ENCODE results near the gene LGALS3BP.

DNA sequence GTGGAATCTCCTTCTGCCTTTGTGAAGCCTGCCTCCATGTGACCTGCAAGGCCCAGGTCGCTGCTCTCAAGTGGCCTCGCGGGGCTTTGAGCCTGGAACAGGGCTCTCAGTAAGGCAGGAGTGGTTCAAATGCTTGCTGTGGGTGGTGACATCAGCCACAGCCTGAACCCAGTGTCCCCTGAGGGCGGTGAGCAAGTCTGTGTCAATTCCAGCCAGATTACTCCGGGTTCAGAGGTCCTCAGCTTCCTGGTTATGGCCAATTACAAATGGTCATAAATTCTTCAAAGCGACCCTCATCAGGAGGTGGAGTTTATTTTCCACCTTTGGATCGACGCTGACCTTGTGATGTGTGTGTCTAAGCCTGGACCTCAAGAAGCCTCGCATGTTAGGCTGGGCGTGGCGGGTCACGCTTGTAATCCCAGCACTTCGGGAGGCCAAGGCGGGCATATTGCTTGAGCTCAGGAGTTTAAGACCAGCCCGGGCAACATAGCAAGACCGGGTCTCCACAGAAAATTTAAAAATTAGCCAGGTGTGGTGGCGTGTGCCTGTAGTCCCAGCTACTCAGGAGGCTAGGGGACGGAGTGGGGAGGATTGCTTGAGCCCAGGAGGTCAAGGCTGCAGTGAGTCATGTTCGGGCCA lies 17.3 kb downstream of the LGALS3BP start:
- no peak for TF ChIP-seq POLR2A (IDR thresholded peaks at IDR 0.05)
- TF ChIP-seq, protein P1, sequence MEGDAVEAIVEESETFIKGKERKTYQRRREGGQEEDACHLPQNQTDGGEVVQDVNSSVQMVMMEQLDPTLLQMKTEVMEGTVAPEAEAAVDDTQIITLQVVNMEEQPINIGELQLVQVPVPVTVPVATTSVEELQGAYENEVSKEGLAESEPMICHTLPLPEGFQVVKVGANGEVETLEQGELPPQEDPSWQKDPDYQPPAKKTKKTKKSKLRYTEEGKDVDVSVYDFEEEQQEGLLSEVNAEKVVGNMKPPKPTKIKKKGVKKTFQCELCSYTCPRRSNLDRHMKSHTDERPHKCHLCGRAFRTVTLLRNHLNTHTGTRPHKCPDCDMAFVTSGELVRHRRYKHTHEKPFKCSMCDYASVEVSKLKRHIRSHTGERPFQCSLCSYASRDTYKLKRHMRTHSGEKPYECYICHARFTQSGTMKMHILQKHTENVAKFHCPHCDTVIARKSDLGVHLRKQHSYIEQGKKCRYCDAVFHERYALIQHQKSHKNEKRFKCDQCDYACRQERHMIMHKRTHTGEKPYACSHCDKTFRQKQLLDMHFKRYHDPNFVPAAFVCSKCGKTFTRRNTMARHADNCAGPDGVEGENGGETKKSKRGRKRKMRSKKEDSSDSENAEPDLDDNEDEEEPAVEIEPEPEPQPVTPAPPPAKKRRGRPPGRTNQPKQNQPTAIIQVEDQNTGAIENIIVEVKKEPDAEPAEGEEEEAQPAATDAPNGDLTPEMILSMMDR (IDR thresholded peaks at IDR 0.05) = no peak

All from esophagus squamous epithelium (tissue), 4 donors.